H1 (cell line): Measurements from ENCODE around the gene EIF3B. TPM values are rescaled to one million over a fixed set of nuclear protein-coding genes. Genes with fewer than 3 reads are reported as not detected.

Source experiments
- CTCF ChIA-PET: fragments of 300-600 bp; sonication (Branson Sonifier 250); formaldehyde crosslinking; loops from one replicate; lab custom pipeline; 2021; ENCODE audit not compliant: partially characterized antibody; lab: Charles Lee
- POLR2A ChIA-PET: fragments of 300-600 bp; sonication (Branson Sonifier 250); formaldehyde crosslinking; loops from one replicate; lab custom pipeline; 2021; ENCODE audit warnings: inconsistent platforms; ENCODE audit not compliant: partially characterized antibody; lab: Charles Lee
- DNase-seq, 2 experiments: peaks; one replicate each; pipeline versions ENCODE4 v3.0.0 to v3.0.0-alpha.2; 2010 to 2022; ENCODE audit warnings: low spot score in 2 of 2, low read depth in 1 of 2, mixed read lengths in 1 of 2
- FAIRE-seq: peaks from 2 replicates; lab custom pipeline; 2011; peaks lifted over from hg19 to GRCh38; lab: Jason Lieb, UNC
- H2AFZ ChIP-seq: 2 replicates; pipeline ENCODE4 v1.8.1; 2012; ENCODE audit warnings: low read length, inconsistent platforms
- H2AK5ac ChIP-seq: 2 replicates; pipeline ENCODE4 v1.6.1; 2013; ENCODE audit warnings: low read depth, low read length
- H2BK120ac ChIP-seq: replicated peaks from 2 replicates; pipeline ENCODE3; 2013; ENCODE audit warnings: low read depth, low read length, inconsistent platforms
- H2BK12ac ChIP-seq: 2 replicates; pipeline ENCODE4 v1.6.1; 2013; ENCODE audit warnings: low read depth, low read length
- H2BK15ac ChIP-seq: 2 replicates; pipeline ENCODE4 v1.6.1; 2013; ENCODE audit warnings: low read length
- H2BK20ac ChIP-seq: 2 replicates; pipeline ENCODE4 v1.6.1; 2013; ENCODE audit warnings: low read length
- H2BK5ac ChIP-seq: 2 replicates; pipeline ENCODE4 v1.6.1; 2013; ENCODE audit warnings: low read depth, low read length
- H3K14ac ChIP-seq: 2 replicates; pipeline ENCODE4 v1.6.1; 2013; ENCODE audit warnings: inconsistent platforms; ENCODE audit not compliant: insufficient read length
- H3K18ac ChIP-seq: 2 replicates; pipeline ENCODE4 v1.6.1; 2013; ENCODE audit warnings: low read length; ENCODE audit errors: extremely low read depth
- H3K23ac ChIP-seq: 2 replicates; pipeline ENCODE4 v1.6.1; 2013; ENCODE audit warnings: inconsistent platforms; ENCODE audit not compliant: insufficient read length
- H3K23me2 ChIP-seq: 2 replicates; pipeline ENCODE4 v1.6.1; 2013; ENCODE audit warnings: low read depth, low read length
- H3K27ac ChIP-seq: 2 replicates; pipeline ENCODE4 v1.6.1; 2011; ENCODE audit warnings: low read depth, low read length, inconsistent platforms
- H3K27me3 ChIP-seq, 4 experiments: replicated peaks in 1 of 4; 1 replicate in 1 of 4; 2 replicates in 3 of 4; pipeline versions ENCODE4 v1.6.1 to v1.8.1; 2011 to 2013; ENCODE audit warnings: low read length in 3 of 4, mild to moderate bottlenecking in 3 of 4, inconsistent platforms in 2 of 4, mixed read lengths in 2 of 4, moderate library complexity in 1 of 4; ENCODE audit not compliant: control insufficient read depth in 3 of 4, insufficient read depth in 3 of 4; ENCODE audit errors: extremely low read depth in 1 of 4
- H3K36me3 ChIP-seq, 4 experiments: 2 replicates each; pipeline versions ENCODE4 v1.6.1 to v1.8.1; 2011 to 2013; ENCODE audit warnings: mild to moderate bottlenecking in 4 of 4, low read length in 3 of 4, moderate library complexity in 2 of 4, control low read depth in 1 of 4, inconsistent platforms in 1 of 4; ENCODE audit not compliant: insufficient read depth in 4 of 4, control insufficient read depth in 2 of 4
- H3K4ac ChIP-seq: replicated peaks from 2 replicates; pipeline ENCODE3; 2013; ENCODE audit warnings: low read length, low read depth, mixed read lengths, inconsistent platforms; ENCODE audit not compliant: insufficient read length
- H3K4me1 ChIP-seq, 4 experiments: replicated peaks in 1 of 4; 1 replicate in 1 of 4; 2 replicates in 3 of 4; pipeline versions ENCODE4 v1.6.1 to v1.8.1; 2011 to 2013; ENCODE audit warnings: low read length in 3 of 4, inconsistent platforms in 2 of 4, mixed read lengths in 1 of 4; ENCODE audit not compliant: insufficient read depth in 4 of 4, control insufficient read depth in 3 of 4
- H3K4me2 ChIP-seq, 2 experiments: 2 replicates each; pipeline versions ENCODE4 v1.6.1 to v1.8.1; 2011 to 2013; ENCODE audit warnings: low read depth in 2 of 2, low read length in 2 of 2, control low read depth in 1 of 2, inconsistent platforms in 1 of 2, mild to moderate bottlenecking in 1 of 2; ENCODE audit not compliant: insufficient read depth in 1 of 2
- H3K4me3 ChIP-seq, 4 experiments: fragments of 200-600, 300-600 bp in 1 of 4; sonication (generic), shearing (Covaris generic), sonication (Bioruptor Twin) in 1 of 4; 2 replicates each; pipeline versions ENCODE4 v1.5.1 to v1.8.1; 2011 to 2016; ENCODE audit warnings: low read length in 4 of 4, low read depth in 3 of 4, control low read depth in 2 of 4, inconsistent platforms in 2 of 4, mild to moderate bottlenecking in 2 of 4, mixed read lengths in 1 of 4, moderate library complexity in 1 of 4; ENCODE audit not compliant: insufficient read depth in 2 of 4; ENCODE audit errors: extremely low read depth in 1 of 4
- H3K56ac ChIP-seq: replicated peaks from 2 replicates; pipeline ENCODE3; 2013; ENCODE audit warnings: low read depth, mild to moderate bottlenecking, mixed read lengths, low read length, inconsistent platforms; ENCODE audit not compliant: insufficient read length
- H3K79me1 ChIP-seq: 2 replicates; pipeline ENCODE4 v1.6.1; 2013; ENCODE audit warnings: low read depth, low read length, control low read depth
- H3K79me2 ChIP-seq, 2 experiments: 2 replicates each; pipeline versions ENCODE4 v1.6.1 to v1.8.1; 2012 to 2013; ENCODE audit warnings: low read length in 2 of 2, mild to moderate bottlenecking in 2 of 2, inconsistent platforms in 1 of 2; ENCODE audit not compliant: insufficient read depth in 2 of 2, control insufficient read depth in 1 of 2
- H3K9ac ChIP-seq, 4 experiments: replicated peaks in 1 of 4; 1 replicate in 1 of 4; 2 replicates in 3 of 4; pipeline versions ENCODE4 v1.6.1 to v1.8.1; 2011 to 2013; ENCODE audit warnings: low read depth in 3 of 4, low read length in 3 of 4, control low read depth in 2 of 4, mild to moderate bottlenecking in 2 of 4, moderate library complexity in 2 of 4, inconsistent platforms in 1 of 4; ENCODE audit errors: extremely low read depth in 1 of 4
- H3K9me3 ChIP-seq, 2 experiments: 2 replicates each; pipeline versions ENCODE4 v1.6.1 to v1.8.1; 2012 to 2013; ENCODE audit warnings: mild to moderate bottlenecking in 2 of 2, moderate library complexity in 2 of 2, control low read depth in 1 of 2, inconsistent platforms in 1 of 2, low read depth in 1 of 2, low read length in 1 of 2, mixed read lengths in 1 of 2; ENCODE audit not compliant: insufficient read depth in 2 of 2
- H4K20me1 ChIP-seq, 2 experiments: replicated peaks in 1 of 2; 2 replicates each; pipeline versions ENCODE3 to v1.8.1; 2011 to 2013; ENCODE audit warnings: inconsistent platforms in 2 of 2, low read length in 2 of 2, mild to moderate bottlenecking in 1 of 2; ENCODE audit not compliant: insufficient read depth in 2 of 2, control insufficient read depth in 1 of 2
- H4K5ac ChIP-seq: 2 replicates; pipeline ENCODE4 v1.6.1; 2013; ENCODE audit warnings: low read length, low read depth, mixed read lengths, inconsistent platforms; ENCODE audit not compliant: insufficient read length
- H4K8ac ChIP-seq: 2 replicates; pipeline ENCODE4 v1.8.0; 2013; ENCODE audit warnings: mild to moderate bottlenecking, moderate library complexity, low read length, inconsistent platforms; ENCODE audit not compliant: insufficient read depth; ENCODE audit errors: extremely low read depth
- H4K91ac ChIP-seq: replicated peaks from 2 replicates; pipeline ENCODE3; 2013; ENCODE audit warnings: low read length, mixed read lengths, inconsistent platforms; ENCODE audit not compliant: insufficient read length
- ASH2L ChIP-seq: fragments of 200-600, 300-600 bp; sonication (generic); IDR thresholded peaks from one replicate; pipeline ENCODE4 v1.7.1; 2017; ENCODE audit warnings: low read length
- BCL11A ChIP-seq, 2 experiments: IDR thresholded peaks; one replicate each; pipeline ENCODE4 v1.6.1; 2011; ENCODE audit warnings: low read depth in 2 of 2, low read length in 2 of 2, mild to moderate bottlenecking in 2 of 2
- CBX8 ChIP-seq: fragments of 300-800, 300-1000 bp; sonication (generic); IDR thresholded peaks from 2 replicates; pipeline ENCODE4 v1.7.1; 2016; ENCODE audit warnings: low read depth, low read length, borderline replicate concordance
- CEBPB ChIP-seq: IDR thresholded peaks from 2 replicates; pipeline ENCODE4 v1.6.1; 2012; ENCODE audit warnings: low read depth, low read length
- E2F6 ChIP-seq: IDR thresholded peaks from 2 replicates; pipeline ENCODE4 v1.6.1; 2012; ENCODE audit warnings: inconsistent platforms
- EGR1 ChIP-seq: IDR thresholded peaks from 2 replicates; pipeline ENCODE4 v1.6.1; 2011; ENCODE audit warnings: low read depth, low read length, borderline replicate concordance
- EZH2 ChIP-seq: fragments of 200-600 bp; sonication (generic); IDR thresholded peaks from 2 replicates; pipeline ENCODE4 v1.7.1; 2012; ENCODE audit warnings: low read depth, mild to moderate bottlenecking, moderate library complexity, low read length, inconsistent platforms; ENCODE audit not compliant: severe bottlenecking
- KDM5A ChIP-seq: fragments of 200-600 bp; IDR thresholded peaks from 2 replicates; pipeline ENCODE4 v1.7.1; 2012; ENCODE audit warnings: mild to moderate bottlenecking, low read length, inconsistent platforms, mixed read lengths
- MAFK ChIP-seq: IDR thresholded peaks from 2 replicates; pipeline ENCODE4 v1.6.1; 2012; ENCODE audit warnings: low read depth, mild to moderate bottlenecking, improper control_type of control experiment, low read length
- MAX ChIP-seq: IDR thresholded peaks from 2 replicates; pipeline ENCODE4 v1.6.1; 2012; ENCODE audit warnings: inconsistent platforms
- POLR2A ChIP-seq, 2 experiments: IDR thresholded peaks; 1 replicate in 1 of 2; 2 replicates in 1 of 2; pipeline ENCODE4 v1.6.1; 2011; ENCODE audit warnings: low read depth in 2 of 2, low read length in 2 of 2, mild to moderate bottlenecking in 2 of 2; ENCODE audit errors: control extremely low read depth in 1 of 2
- SIN3A ChIP-seq, 2 experiments: IDR thresholded peaks in 1 of 2; conservative IDR thresholded peaks in 1 of 2; 2 replicates each; pipeline ENCODE4 v1.6.1; 2011 to 2012; ENCODE audit warnings: low read length in 2 of 2, improper control_type of control experiment in 1 of 2, low read depth in 1 of 2, mild to moderate bottlenecking in 1 of 2
- SUZ12 ChIP-seq: fragments of 200-600 bp; sonication (generic); IDR thresholded peaks from 2 replicates; pipeline ENCODE4 v1.6.1; 2012; ENCODE audit warnings: mild to moderate bottlenecking, inconsistent platforms, low read length, moderate library complexity, mixed read lengths
- TBP ChIP-seq: IDR thresholded peaks from 2 replicates; pipeline ENCODE4 v1.6.1; 2011; ENCODE audit warnings: low read depth, low read length, improper control_type of control experiment
- WGBS, 2 experiments: shearing (Covaris generic) in 1 of 2; methylation state at CpG; one replicate each; pipeline versions ENCODE4 v1.1.6 to v1.1.7; 2013 to 2015; ENCODE audit warnings: low lambda C conversion rate in 2 of 2, mixed read lengths in 2 of 2, inconsistent platforms in 1 of 2, low coverage in 1 of 2, missing lambda C conversion rate in 1 of 2; ENCODE audit not compliant: insufficient replicate concordance in 2 of 2, insufficient coverage in 1 of 2, insufficient read length in 1 of 2; ENCODE audit errors: extremely low coverage in 1 of 2, missing lambda C conversion rate in 1 of 2; 5-methylcytosine and 5-hydroxymethylcytosine counted together
- polyA plus RNA-seq, 7 experiments: library from polyadenylated mRNA; depleted of rRNA in 3 of 7; stranded (reverse) in 5 of 7; unstranded in 2 of 7; fragments of >200 nt in 5 of 7; fragments of 200-250 nt in 2 of 7; gene quantifications; 1 replicate in 5 of 7; 2 replicates in 1 of 7; 4 replicates in 1 of 7; pipeline versions ENCODE4 v1.2.1 to v1.2.3, GENCODE V29; 2011 to 2013; ENCODE audit warnings: missing spikeins in 2 of 7, mixed read lengths in 2 of 7
- total RNA-seq: library from RNA; stranded (reverse); fragmentation: NEBNext Ultra II Directional; extraction: Animal tissue kit (Norgen Biotek cat#: 25700); gene quantifications from 2 replicates; pipeline ENCODE4 v1.2.1, GENCODE V29; 2021

EIF3B gene
- total and polyA plus RNA-seq, 2 of the 8 experiments (the other 6 are each of a cell fraction or from before 2014, with no cell fraction given), result 167 to 316 TPM

DNA sequence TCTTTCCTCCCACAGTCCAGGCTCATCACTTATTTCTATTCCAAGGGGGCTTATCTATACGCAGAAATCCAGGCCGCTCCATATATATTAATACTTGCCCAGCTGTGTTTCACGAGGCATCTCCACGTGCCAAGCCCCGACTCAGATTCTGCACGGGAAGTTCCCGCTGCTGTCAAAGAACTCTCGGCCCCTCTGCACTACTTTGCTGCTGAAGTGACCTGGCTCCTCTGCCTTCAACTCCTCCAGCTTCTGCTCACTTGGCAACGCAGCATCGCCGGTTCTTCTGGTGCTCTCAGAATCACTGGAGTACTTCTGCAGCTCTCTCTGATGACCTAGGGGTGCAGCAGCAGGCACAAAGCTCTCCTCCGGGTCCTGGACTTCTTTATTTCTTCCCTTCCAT, 39.1 kb downstream of the EIF3B start:
- Histone ChIP-seq H2BK120ac (no peak overlapping the region), H3K27ac (no peak overlapping the region), H2BK5ac (no peak overlapping the region), H3K27me3 (no peaks in the 10 kb centered on the region; a peak in 1 of 7 replicates), H3K36me3 (no peaks in the 10 kb centered on the region), H3K23me2 (no peaks in the 10 kb centered on the region), H3K4ac (no peak overlapping the region), H3K9ac (no peak overlapping the region), H3K23ac (no peak overlapping the region), H2AK5ac (no peak overlapping the region), H3K79me2 (no peaks in the 10 kb centered on the region), H4K91ac (no peak overlapping the region), H3K56ac (no peak overlapping the region), H3K18ac (no peak overlapping the region), H2BK15ac (no peak overlapping the region), H3K4me3 (no peak overlapping the region), H2AFZ (no peak overlapping the region), H3K9me3 (no peaks in the 10 kb centered on the region), H3K79me1 (no peaks in the 10 kb centered on the region), H3K4me1 (no peaks in the 10 kb centered on the region; a peak in 1 of 7 replicates), H2BK12ac (no peak overlapping the region), H3K14ac (no peak overlapping the region), H4K5ac (no peak overlapping the region), H4K20me1 (no peaks in the 10 kb centered on the region), H4K8ac (no peak overlapping the region), H3K4me2 (no peak overlapping the region), H2BK20ac (no peak overlapping the region)
- TF ChIP-seq POLR2A (IDR thresholded peaks at IDR 0.05; ENCODE audit: control extremely low read depth in 1 of 2, low read depth in 2 of 2, low read length in 2 of 2) (no peak), CBX8 (no peak), EGR1 (no peak), CEBPB (no peak), E2F6 (no peak), BCL11A (IDR thresholded peaks at IDR 0.05; ENCODE audit: low read depth in 2 of 2, low read length in 2 of 2) (no peak), MAFK (no peak), SUZ12 (no peak), MAX (no peak), TBP (no peak), EZH2 (no peak), KDM5A (no peak), SIN3A (conservative IDR thresholded peaks at IDR 0.05 in 1 of 2, IDR thresholded peaks at IDR 0.05 in 1 of 2; ENCODE audit: low read depth in 1 of 2, low read length in 2 of 2) (no peak), ASH2L (no peak)
- WGBS, 2 experiments, result 95% methylated on average over 12 of the region's 12 CpGs; no CpG with 5 or more reads in 1 of the 2 experiments
- ChIA-PET CTCF (interaction anchor here (0.6 to 1.5 kb wide), 5 partner anchors 9 to 79 kb away, joined by 3 to 13 read pairs (median 4); no protein-coding TSS in a partner anchor), POLR2A (interaction anchor here (0.7 to 1.9 kb wide), 5 partner anchors 10 to 128 kb away, joined by 3 to 6 read pairs (median 3); partner anchors contain the start of gene CHST12)
- DNase-seq (no peak), FAIRE-seq (no peak)
